Dermis blood vessel endothelial cell (primary cell): Measurements from ENCODE around the gene LCN1. TPM values are rescaled to one million over a fixed set of nuclear protein-coding genes. Genes with fewer than 3 reads are reported as not detected.
"Not testable (repeated sequence)": the region's sequence is repeated elsewhere in the genome, so short reads cannot be mapped to it uniquely, and the experiment has no call there.

Experiments used
- DNase-seq: peaks from one replicate; pipeline ENCODE4 v3.0.0; 2010
- total RNA-seq: library from RNA; depleted of rRNA; stranded (reverse); fragments of >200 nt; gene quantifications from 2 replicates; pipeline ENCODE4 v1.2.3, GENCODE V29; 2014

LCN1 gene
- total RNA-seq, 1 donor from 2014 or later: not detected

DNA sequence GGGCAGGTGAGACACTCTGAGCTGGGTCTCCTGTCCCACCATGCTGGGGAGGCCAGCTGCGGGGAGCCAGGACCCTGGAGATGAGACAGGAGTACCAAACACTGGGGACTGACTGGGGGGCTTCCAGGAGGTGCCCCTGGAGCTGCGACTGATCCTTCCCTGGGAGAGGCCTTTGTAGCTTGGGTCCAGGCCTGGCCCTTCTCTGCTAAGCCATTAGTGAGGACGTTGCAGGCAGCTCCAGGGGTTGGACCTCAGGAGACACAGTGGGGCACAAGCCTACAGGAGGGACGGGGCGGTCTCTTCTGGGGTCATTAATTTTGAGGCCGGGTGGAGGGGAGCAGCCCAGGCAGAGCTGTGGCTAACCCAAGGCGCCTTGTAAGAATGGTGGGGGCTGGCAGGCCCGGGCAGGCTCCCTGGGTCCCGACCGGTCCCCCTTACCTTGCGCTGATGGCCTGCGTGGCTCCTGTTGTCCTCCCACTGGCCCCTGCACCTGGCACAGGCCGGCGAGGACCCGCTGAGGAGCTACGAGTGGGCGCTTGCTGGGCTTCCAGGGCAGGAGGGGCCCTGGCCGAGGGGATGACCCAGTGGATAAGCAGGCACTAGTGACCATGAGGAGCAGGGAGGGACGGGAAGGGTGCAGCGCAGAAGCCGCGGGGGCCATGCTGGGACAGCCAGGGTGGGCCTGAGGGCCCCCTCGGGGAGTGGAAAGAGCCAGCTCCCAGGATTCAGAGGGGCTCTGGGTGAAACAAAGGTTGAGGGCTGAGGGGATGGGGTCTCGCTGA, 15.6 kb upstream of the LCN1 start:
- DNase-seq: no peak

DNA sequence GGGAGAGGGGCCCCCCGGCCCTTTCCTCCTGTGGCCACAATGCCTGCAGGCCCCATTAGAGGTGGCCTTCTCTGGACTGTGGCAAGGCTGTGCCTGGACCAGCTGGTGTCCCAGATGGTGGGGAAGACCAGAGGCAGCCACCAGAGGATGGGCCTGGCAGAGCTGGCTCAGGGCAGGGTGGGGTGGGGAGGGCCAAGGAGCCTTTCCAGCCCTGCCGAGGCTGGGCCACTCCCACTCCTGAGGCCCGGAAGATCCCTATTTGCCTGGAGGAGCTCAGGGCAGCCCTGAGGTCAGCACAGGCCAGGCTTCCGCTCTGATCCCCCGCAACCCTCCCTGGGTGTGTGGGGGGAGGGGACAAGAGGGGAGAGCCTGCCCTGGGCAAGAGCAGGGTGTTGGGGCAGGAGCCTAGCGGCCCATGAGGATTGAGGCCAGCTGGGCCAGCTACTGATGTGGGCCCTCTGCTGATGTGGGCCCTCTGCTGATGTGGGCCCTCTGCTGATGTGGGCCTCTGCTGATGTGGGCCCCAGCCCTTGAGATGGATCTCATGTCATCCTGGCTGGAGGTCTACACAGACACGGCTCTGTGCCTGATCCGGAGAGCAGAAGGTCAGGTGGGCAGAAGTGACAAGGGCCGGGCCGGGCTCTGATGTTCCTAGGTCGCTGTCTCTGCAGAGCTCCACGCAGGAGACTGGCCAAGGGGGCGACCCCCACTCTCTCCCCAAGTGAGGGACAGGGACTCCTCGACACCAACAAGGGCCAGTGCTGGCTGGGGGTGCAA, 14.7 kb upstream of the LCN1 start:
- no peak for DNase-seq

DNA sequence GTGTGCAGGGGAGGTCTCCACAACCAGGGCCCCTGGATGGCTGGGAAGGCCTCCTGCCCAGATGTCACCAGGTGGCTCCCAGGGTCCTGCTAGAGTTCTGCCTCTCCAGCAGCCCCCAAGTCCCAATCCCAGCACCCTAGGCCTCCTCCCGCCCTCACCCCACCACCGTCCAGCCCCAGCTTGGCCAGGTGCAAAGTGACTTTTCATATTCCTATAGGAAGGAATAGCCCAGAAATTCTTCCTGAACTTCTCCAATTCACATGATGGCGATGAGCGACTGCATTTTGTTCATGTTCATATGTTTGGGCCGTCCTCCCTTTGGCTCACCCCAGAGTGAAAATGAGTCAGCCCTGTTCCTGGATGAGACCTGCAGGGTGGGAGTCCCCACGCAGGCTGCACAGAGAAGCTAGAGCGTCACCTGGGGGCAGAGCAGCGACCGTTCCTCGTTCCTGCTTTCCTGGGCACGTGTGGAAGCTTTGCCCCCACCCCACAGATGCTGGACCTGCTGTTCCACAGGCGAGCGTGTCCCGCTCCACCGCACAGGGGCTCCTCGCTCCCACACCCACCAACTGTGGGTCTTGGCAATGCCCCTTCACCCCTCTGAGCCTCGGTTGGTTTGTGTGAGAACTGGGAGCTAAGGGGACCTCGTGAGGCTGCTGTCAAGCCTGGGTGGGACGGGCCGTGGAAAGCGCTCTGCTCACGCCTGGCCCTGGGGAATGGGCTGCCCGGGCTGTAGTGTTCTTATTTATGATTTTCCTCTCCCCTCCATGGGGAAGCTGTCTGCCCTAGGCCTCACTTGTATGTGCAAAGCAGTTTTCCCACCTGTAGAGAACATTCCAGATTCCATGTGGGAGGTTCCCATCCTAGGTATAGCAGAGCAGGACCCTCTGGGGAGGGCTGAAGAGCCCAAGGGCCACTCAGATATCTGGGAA, 13.9 kb upstream of the LCN1 start:
- DNase-seq: no peak

DNA sequence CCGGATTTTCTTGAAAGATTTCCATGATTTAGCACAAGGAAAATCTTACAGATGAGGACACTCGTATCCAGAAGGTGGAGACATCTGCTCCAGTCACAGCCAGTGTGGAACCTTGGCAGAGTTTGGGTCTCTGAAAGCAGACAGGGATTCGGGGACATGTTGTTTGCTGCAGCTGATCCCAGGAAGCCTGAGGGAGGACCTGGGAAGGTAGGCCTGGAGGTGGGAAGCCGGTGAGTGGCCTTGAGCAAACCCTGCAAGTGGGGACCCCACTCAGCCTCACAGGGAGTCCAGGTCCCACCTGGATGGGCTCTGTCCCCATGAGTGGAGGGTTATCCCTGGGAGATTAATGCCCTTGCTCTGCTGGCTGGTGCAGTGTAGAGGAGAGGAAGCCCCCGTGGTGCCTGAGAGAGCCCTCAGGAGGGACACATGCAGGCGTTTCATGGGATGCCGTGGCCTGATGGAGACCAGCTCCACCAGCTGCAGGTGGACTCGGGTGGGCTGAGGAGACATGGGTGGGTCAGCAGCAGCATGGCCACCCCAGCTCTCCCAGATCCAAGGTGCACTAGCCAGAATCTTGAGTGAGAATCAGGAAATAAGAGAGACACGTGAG, 12.9 kb upstream of the LCN1 start:
- DNase-seq: no peak

DNA sequence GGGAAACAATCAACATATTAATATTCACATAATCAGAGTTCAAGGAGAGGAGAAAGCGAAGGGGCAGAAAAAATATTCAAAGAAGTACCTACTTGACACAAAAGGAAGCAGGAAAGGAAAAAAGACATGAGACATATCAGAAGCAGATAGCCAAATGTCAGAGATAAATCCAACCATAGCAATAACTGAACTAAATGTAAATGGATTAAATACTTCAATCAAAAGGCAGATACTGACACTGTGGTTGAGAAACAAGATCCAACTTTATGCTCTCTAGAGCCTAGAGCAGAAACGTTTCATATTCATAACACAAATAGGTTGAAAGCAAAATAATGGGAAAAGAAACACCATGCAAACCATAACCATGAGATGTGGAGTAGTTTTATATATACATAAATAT, 11.8 kb upstream of the LCN1 start:
- no peak for DNase-seq

DNA sequence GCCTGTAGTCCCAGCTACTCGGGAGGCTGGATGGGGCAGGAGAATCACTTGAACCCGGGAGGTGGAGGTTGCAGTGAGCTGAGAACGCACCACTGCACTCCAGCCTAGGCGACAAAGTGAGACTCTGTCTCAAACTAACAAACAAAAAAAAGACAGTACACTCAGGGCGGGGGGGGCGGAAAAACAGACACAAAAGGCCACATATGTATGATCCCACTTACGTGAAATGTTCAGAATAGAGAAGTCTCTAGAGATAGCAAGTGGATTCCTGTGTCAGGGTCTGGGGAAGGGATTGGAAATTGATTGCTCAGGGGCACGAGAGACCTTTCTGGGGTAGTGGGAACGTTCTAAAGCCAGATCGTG, 9.0 kb upstream of the LCN1 start:
- DNase-seq: no peak

DNA sequence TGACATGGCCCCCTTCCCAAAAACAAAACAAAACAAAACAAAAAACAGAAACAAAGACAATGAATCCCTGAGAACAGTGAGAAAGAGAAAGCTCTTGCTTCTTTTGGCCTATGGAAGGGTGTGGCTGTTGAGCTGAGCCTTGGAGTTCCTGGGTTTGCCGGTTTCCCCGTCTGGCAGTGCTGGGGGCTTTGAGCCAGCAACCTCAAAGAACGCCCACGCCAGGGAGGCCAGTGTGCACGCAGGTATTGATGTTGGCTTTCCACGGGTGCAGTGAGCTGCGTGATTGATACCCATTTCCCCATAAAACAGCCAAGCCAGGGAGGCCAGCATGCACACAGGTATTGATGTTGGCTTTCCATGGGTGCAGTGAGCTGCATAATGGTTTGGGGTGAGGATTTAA, 8.3 kb upstream of the LCN1 start:
- no peak for DNase-seq

DNA sequence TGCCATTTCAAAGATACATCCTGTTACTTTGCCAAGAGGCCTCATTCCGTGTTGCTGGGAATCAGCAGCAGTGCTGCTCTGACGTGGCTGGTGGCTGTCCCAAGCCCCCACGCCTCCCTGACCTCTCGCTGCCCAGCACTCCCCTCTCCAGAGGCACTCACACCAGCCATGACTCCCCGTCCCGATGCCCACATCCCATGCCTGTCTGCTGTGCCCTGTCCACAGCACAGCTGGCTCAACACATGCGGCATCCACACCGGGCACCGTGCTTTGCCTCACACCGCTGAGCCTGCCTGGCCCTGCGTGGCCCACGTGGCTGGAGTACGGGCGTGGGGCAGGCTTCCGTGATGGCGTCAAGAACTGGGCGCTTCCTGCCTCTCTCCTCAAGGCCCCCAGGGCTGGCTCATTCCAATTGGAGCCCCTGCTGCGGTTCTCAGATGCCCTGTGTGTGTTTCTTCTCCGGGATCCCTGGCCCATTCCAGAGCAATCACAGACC, 7.8 kb upstream of the LCN1 start:
- DNase-seq: no peak

DNA sequence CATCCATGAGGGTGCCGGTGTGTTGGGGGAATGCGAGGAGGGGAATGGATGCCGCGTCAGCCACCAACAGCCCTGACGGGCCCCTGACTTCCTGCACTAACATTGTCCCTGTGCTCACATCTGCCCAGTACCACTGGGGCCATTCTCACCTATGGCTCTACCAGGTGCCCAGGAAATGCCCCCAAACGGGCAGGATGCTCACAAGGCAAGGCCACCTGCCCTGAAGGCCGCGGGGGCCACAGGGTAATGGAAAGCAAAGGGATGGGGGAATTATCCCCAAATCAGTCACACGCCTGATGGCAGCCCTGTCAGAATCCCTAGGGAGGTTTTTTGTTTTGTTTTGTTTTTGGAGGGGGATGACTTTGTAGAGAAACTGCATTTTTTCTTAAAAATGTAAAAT, 7.3 kb upstream of the LCN1 start:
- DNase-seq: not testable (repeated sequence)

DNA sequence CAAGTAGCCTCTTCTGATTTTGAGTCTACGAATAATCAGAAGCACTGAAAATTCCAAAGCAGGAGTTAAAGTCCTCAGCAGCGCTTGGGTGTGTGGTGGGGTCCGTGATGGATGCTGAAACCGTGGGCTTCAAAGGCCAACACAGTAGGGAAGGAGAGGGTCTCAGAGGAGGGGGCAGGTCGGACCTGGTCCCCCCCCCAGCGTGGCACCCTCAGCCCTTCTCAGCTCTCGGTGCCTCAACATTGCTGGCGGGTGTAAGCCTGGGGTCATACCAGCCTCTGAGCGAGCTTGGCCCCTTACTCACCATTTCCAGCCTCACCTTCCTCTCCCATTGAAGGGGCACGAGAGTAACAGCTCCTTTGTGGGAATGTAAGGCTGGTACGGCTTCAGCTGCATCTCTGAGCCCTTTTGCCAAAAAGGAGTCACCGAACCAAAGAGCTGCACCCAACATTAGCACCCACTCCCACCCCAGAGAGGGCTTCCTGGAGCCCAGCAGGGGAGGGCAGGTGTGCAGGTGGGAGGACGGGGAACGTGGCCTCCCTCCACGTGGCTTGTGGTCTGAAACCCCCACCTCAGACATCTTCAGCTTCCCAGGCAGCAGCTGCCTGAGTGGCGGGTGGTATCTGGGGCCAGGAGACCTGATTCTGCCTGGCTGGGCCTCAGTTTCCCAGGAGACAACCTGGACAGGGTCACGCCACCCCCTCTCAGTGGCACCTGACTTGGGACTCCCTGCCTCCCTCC, 6.7 kb upstream of the LCN1 start:
- DNase-seq: no peak

DNA sequence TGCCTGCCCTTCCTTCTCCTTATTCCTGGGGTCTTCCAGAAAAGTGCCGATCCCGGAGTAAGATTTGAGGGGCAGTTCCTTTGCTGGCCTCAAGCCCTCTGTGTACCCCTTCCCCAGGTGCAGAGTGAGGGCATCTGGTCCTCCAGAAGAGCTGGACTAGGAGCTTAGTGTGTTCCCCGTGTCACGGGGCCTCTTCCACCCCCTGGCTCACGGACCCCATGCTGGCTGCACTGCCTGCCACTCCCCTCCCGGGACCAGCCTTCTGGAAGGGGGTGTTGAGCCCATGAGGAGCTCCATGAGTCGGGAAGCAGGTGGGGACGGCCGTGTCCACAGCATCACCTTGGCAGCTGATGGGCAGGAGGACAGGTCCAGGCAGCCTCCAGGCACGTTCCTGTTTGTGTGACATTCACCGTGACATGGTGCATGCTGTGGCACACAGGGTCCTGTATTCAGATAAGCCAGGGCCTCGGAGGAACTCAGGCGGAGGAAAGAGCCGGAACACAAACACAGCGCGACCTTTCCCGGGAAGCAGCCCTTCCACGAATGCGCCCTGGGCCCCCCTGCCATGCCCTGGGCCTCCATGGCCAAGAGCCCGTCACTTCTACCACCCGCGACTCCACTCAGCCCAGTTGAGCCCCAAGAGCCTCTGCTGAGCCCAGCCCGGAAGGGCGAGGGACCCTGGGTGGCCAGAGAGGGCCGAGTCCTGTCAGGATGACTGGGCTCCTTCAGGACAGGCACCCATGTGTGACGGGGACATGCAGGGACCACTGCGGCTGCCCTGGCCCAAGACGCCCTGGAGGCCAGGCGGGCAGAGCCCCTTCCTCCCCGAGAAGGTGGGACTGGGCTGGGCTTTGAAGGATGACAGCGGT, 5.9 kb upstream of the LCN1 start:
- DNase-seq: no peak

DNA sequence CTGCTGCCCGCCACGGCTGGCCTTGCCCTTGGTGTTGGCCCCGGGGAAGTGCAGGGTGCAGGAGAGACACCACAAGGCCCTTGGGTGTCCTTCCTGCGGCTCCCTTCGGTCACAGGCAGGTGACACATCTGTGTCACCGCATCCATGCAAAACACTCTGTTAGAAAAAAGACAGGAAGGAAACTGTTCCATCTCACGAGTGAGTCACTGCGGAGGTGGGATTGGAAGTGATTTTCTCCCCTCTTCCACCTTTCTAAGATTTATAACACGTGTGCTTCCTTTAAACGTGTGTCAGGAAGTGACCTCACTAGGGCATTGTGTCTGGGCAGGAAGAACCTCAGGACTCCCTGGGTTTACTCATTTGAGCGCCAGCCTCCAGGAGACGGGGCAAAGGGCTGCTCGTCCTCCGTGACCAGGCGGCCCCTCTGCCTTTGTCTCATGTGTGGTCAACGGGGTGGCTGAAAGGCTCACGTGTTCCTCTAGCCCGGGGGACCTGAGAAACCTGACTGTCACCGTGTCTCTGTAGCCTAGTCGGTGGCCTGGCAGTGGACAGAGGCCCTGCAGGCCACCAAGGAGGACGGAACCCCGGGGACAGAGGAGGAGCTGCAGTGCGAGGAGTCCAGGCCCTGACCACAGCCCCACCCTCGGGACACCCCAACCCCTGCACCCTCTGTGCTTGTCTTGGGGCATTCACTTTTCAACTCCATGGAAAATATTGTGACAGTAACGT, 4.9 kb upstream of the LCN1 start:
- DNase-seq: peak; percentile 87

DNA sequence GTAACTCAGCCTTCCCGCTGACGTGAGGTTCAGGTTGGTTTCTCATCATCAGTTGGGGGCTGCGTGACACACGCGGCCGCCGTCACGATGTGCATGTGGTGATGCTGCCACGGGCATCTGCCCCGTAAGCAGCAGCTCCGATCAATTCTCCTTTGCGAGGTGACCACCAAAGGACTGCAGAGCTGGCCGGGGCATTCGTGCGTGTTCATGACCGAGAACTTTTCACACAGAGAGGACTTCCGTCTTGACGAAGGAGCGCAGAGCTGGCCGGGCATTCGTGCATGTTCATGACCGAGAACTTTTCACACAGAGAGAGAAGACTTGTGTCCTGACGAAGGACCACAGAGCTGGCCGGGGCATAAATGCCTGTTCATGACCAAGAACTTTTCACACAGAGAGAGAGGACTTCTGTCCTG, 3.8 kb upstream of the LCN1 start:
- no peak for DNase-seq

DNA sequence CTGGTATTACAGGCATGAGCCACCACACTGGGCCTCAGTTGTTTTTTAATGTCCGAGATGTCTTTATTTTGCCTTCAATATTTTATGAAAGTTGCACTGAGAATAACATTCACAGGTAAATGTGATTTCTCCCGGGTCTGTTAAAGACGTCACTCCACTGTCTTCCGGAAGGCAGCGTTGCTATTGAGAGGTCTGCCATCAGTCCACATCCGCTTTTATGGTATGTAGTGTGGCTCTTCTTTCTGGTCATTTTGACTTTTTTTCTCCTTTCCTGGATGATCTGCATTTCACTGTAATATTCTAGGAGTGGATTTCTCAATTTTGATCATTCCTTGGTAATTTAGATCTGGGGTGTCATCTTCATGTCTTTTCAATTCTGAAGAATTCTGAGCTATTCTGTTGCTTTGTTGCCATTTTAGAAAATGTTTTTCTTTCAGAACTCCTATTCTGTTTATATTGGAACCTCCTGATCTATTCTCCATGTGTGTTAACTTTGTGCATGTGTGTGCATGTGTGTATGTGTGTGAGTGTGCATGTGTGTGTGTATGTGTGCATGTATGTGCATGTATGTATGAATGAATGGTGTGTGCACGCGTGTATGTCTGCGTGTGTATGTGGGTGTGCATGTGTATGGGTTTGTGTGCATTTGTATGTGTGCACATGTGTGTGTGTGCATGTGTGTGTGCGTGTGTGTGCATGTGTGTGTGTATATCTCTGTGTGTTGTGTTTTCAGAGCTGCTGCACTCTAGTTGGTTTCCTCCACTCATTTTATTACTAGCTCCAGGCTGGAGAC, 1.9 kb upstream of the LCN1 start:
- DNase-seq: no peak

DNA sequence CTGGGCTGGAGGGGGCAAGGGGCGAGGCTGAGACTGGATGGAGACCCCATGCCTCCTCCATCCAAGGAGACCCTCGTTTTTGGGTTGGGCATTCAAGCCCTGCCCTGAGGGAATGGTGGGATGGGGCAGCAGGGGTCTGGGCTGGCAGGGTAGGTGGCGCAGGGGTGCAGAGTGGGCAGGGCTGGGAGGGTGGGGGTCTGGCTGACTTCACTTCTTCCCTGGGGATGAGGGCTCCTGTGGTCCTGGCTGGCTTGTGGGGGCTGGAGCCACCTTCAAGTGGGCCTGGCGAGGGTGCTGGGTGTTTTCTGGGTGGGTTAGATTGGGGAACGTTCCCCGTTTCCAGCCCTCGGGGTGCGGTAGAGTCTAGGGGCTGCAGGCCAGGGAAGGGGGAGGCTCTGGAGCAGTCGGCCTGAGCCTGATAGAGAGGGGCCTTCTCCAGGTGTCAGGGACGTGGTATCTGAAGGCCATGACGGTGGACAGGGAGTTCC, 412 bp downstream of the LCN1 start:
- no peak for DNase-seq

DNA sequence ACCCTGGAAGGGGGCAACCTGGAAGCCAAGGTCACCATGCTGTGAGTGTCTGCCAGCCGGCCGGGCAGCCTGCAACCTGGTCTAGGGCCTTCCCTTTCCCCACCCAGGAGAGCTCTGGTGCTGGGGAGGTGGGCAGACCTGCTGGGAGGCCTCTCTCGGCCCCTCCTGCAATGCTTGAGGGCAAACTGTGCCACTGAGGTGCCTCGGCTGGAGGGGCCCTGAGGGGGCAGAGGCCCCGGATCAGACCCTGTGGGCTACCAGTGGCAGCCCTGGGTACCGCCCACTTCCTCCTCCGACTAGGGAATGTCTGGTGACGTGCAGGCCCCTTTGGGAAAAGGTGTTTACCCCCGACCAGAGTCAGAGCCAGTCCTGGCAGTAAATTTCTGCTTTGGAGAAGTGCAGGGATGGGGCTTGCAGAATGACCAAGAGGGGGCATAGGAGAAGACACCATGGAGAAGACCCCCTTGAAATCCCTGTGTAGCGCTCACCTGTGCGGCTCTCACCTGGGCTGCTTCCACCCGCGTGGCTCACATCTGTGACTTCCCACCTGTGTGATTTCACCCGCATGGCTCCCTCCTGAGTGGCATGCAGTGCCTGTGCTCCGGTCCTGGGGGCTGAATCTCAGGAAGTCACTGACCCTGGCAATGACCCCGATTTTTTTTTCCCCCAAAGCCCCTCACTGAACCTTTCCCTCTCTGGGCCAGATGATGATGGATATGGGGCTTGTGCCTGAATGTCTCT, 1.1 kb downstream of the LCN1 start:
- no peak for DNase-seq

DNA sequence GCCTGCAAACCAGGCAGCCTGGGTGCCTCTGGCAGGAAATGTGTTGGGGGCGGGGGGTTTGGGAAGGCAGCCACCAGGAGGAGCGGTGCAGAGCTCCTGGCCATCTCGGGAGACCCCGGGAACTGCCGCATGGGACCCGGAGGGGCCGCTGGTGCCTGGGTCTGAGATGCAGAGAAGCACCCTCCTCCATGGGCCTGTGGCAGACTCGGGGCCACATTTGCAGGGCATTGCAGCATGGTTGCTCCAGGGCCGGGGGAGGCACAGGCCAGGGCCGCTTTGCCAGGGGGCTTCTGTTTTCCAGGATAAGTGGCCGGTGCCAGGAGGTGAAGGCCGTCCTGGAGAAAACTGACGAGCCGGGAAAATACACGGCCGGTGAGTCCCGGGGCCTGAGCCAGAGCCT, 1.7 kb downstream of the LCN1 start:
- no peak for DNase-seq

DNA sequence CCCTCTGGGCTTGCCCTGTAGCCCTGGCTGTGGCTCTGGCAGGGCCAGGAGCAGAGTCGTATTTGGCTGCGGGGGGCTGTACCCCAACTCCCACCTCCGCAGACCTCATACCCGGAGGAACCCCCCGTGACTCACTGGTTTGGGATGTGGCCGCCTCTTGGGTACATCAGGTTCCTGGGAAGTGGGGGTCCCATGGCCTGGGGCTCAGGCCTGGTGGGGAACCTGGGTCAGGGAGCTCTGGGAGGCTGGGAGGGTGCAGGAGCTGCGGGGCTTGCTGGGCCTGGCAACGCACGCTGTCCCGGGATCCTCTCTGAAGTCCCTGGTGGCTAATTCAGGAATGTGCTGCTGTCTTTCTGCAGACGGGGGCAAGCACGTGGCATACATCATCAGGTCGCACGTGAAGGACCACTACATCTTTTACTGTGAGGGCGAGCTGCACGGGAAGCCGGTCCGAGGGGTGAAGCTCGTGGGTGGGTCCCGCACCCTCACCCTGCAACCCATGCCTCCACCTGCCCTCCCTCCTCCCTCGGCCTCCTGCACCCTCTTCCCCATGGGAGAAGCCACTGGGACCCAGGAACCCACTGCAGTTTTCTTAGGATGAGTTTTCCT, 2.4 kb downstream of the LCN1 start:
- DNase-seq: no peak
